Type B pancreatic cell (in vitro differentiated cells): ENCODE results near the gene MSL1. TPM values are rescaled to one million over a fixed set of nuclear protein-coding genes. Genes with fewer than 3 reads are reported as not detected.

Experiments
- DNase-seq: peaks from one replicate; pipeline ENCODE4 v3.0.0; 2021; ENCODE audit warnings: mixed read lengths; ENCODE audit not compliant: unreplicated experiment; ENCODE audit errors: extremely low spot score
- H3K27ac Mint-ChIP-seq: 2 replicates; pipeline ENCODE4 v1.8.0; 2021; ENCODE audit warnings: mild to moderate bottlenecking, mixed read lengths
- H3K27me3 Mint-ChIP-seq: 2 replicates; pipeline ENCODE4 v1.8.0; 2021; ENCODE audit warnings: mixed read lengths
- H3K36me3 Mint-ChIP-seq: 2 replicates; pipeline ENCODE4 v1.8.0; 2021; ENCODE audit warnings: mixed read lengths
- H3K4me1 Mint-ChIP-seq: one replicate; pipeline ENCODE4 v1.8.0; 2021; ENCODE audit warnings: mixed read lengths; ENCODE audit not compliant: unreplicated experiment
- H3K4me3 Mint-ChIP-seq: 2 replicates; pipeline ENCODE4 v1.8.0; 2021; ENCODE audit warnings: mild to moderate bottlenecking, mixed read lengths
- H3K9me3 Mint-ChIP-seq: 2 replicates; pipeline ENCODE4 v1.8.0; 2021; ENCODE audit warnings: mixed read lengths
- CTCF ChIP-seq: fragments of 200-600 bp; sonication (generic); conservative IDR thresholded peaks from 2 replicates; pipeline ENCODE4 v1.5.0; 2021; ENCODE audit warnings: antibody characterized with exemption, mild to moderate bottlenecking
- total RNA-seq: library from RNA; stranded (reverse); gene quantifications from 2 replicates; pipeline ENCODE4 v1.2.1, GENCODE V29; 2021; ENCODE audit warnings: low replicate concordance

MSL1 gene
- total RNA-seq, 1 donor from 2014 or later, result 128 TPM

- peaks cover 60% of the 10 kb centered on the region for H3K4me1 Mint-ChIP-seq
- H3K4me3 Mint-ChIP-seq, result no peak overlapping the region
- no peak for DNase-seq
- TF ChIP-seq CTCF, result no peak
- no peaks in the 10 kb centered on the region for H3K9me3 Mint-ChIP-seq
- H3K36me3 Mint-ChIP-seq, result no peaks in the 10 kb centered on the region
- no peaks in the 10 kb centered on the region for H3K27me3 Mint-ChIP-seq
- H3K27ac Mint-ChIP-seq, result no peak overlapping the region
Observed at GRCh38 chr17:40115101-40115436, 6.7 kb upstream of the MSL1 start.

GRCh38 chr17:40122136-40122998, 596 bp downstream of the MSL1 start:
- DNase-seq, result no peak
- Mint-ChIP-seq H3K27me3 (no peaks in the 10 kb centered on the region), H3K4me1 (peaks cover 22% of the 10 kb centered on the region)

GRCh38 chr17:40122999-40123810, 1.4 kb downstream of the MSL1 start:
- peak; percentile 79 for DNase-seq
- Mint-ChIP-seq H3K4me1 (peaks cover 18% of the 10 kb centered on the region), H3K27me3 (no peaks in the 10 kb centered on the region), H3K9me3 (no peaks in the 10 kb centered on the region), H3K36me3 (peaks cover 15% of the 10 kb centered on the region), H3K27ac (peak overlapping the region; percentile 83), H3K4me3 (peak overlapping the region; percentile 94)
- TF ChIP-seq CTCF, result peak; percentile 56

More at GRCh38 chr17:40122136-40122998, 596 bp downstream of the MSL1 start:
- TF ChIP-seq CTCF, result no peak
- H3K36me3 Mint-ChIP-seq, result peaks cover 15% of the 10 kb centered on the region
- H3K9me3 Mint-ChIP-seq, result no peaks in the 10 kb centered on the region
- H3K4me3 Mint-ChIP-seq, result peak overlapping the region; percentile 52
- no peak overlapping the region for H3K27ac Mint-ChIP-seq

GRCh38 chr17:40123811-40124114, 2.0 kb downstream of the MSL1 start:
- Mint-ChIP-seq H3K4me3 (peak overlapping the region; percentile 94), H3K36me3 (peaks cover 15% of the 10 kb centered on the region), H3K4me1 (peaks cover 14% of the 10 kb centered on the region), H3K27ac (peak overlapping the region; percentile 83), H3K27me3 (no peaks in the 10 kb centered on the region), H3K9me3 (no peaks in the 10 kb centered on the region)
- DNase-seq, result no peak
- TF ChIP-seq CTCF, result no peak

GRCh38 chr17:40124279-40125141, 2.7 kb downstream of the MSL1 start:
- H3K4me3 Mint-ChIP-seq, result peak overlapping the region; percentile 94
- H3K27ac Mint-ChIP-seq, result peak overlapping the region; percentile 52
- DNase-seq, result no peak
- H3K4me1 Mint-ChIP-seq, result peaks cover 14% of the 10 kb centered on the region
- peaks cover 20% of the 10 kb centered on the region for H3K36me3 Mint-ChIP-seq
- no peaks in the 10 kb centered on the region for H3K9me3 Mint-ChIP-seq
- no peak for TF ChIP-seq CTCF
- no peaks in the 10 kb centered on the region for H3K27me3 Mint-ChIP-seq
